ENCODE measurements around the gene LDLRAD4.

The LDLRAD4 gene

GRCh38 chr18:13528739-13529392, 310.3 kb downstream of the LDLRAD4 start:
- no peak for FAIRE-seq

- FAIRE-seq, result no peak
Measured at GRCh38 chr18:13530033-13530878, 311.7 kb downstream of the LDLRAD4 start.

GRCh38 chr18:13530879-13531387, 312.4 kb downstream of the LDLRAD4 start:
- no peak for FAIRE-seq

GRCh38 chr18:13531681-13532325, 313.2 kb downstream of the LDLRAD4 start:
- FAIRE-seq, result no peak

GRCh38 chr18:13532406-13533075, 314.0 kb downstream of the LDLRAD4 start:
- no peak for FAIRE-seq

- no peak for FAIRE-seq
Measured at GRCh38 chr18:13534631-13535030, 316.1 kb downstream of the LDLRAD4 start.

GRCh38 chr18:13536578-13536977, 318.0 kb downstream of the LDLRAD4 start:
- FAIRE-seq, result no peak

- no peak for FAIRE-seq
Measured at GRCh38 chr18:13537022-13537780, 318.6 kb downstream of the LDLRAD4 start.

- no peak for FAIRE-seq
Measured at GRCh38 chr18:13538630-13539029, 320.1 kb downstream of the LDLRAD4 start.

- FAIRE-seq, result no peak
Measured at GRCh38 chr18:13539050-13539449, 320.5 kb downstream of the LDLRAD4 start.

- FAIRE-seq, result no peak
Measured at GRCh38 chr18:13539843-13540476, 321.4 kb downstream of the LDLRAD4 start.

GRCh38 chr18:13540477-13541182, 322.1 kb downstream of the LDLRAD4 start:
- FAIRE-seq, result no peak

- FAIRE-seq, result no peak
Measured at GRCh38 chr18:13541621-13542519, 323.3 kb downstream of the LDLRAD4 start.

GRCh38 chr18:13542520-13542847, 323.9 kb downstream of the LDLRAD4 start:
- no peak for FAIRE-seq

GRCh38 chr18:13543144-13543543, 324.6 kb downstream of the LDLRAD4 start:
- no peak for FAIRE-seq

GRCh38 chr18:13543811-13544732, 325.5 kb downstream of the LDLRAD4 start:
- FAIRE-seq, result no peak

- no peak for FAIRE-seq
Measured at GRCh38 chr18:13544953-13545352, 326.4 kb downstream of the LDLRAD4 start.

GRCh38 chr18:13545514-13545913, 327.0 kb downstream of the LDLRAD4 start:
- no peak for FAIRE-seq

- no peak for FAIRE-seq
Measured at GRCh38 chr18:13545955-13546354, 327.4 kb downstream of the LDLRAD4 start.

Data from G401.6 (cell line).